Smooth muscle cell (in vitro differentiated cells): ENCODE results near the gene HES4. TPM values are rescaled to one million over a fixed set of nuclear protein-coding genes. Genes with fewer than 3 reads are reported as not detected.

Experiments
- DNase-seq: peaks from one replicate; lab custom pipeline; 2025; ENCODE audit not compliant: unreplicated experiment; lab: John Stamatoyannopoulos, UW
- H2AFZ ChIP-seq: fragments of 200-600 bp; sonication (generic); 2 replicates; pipeline ENCODE4 v1.6.0; 2016; ENCODE audit warnings: antibody characterized with exemption, low read depth, mild to moderate bottlenecking
- H3F3A ChIP-seq: fragments of 200-600 bp; sonication (generic); 2 replicates; pipeline ENCODE4 v1.6.0; 2017; ENCODE audit warnings: antibody characterized with exemption, low read depth
- H3K27ac ChIP-seq: fragments of 200-600 bp; sonication (generic); 2 replicates; pipeline ENCODE4 v1.5.1; 2016; ENCODE audit warnings: low read depth, mild to moderate bottlenecking
- H3K27me3 ChIP-seq: fragments of 200-600 bp; sonication (generic); 2 replicates; pipeline ENCODE4 v1.6.1; 2016; ENCODE audit warnings: low read depth, mild to moderate bottlenecking
- H3K36me3 ChIP-seq: fragments of 200-600 bp; sonication (generic); 2 replicates; pipeline ENCODE4 v1.5.1; 2016; ENCODE audit warnings: low read depth
- H3K4me1 ChIP-seq: fragments of 200-600 bp; sonication (generic); 2 replicates; pipeline ENCODE4 v1.5.1; 2016; ENCODE audit warnings: low read depth
- H3K4me2 ChIP-seq: fragments of 200-600 bp; sonication (generic); 2 replicates; pipeline ENCODE4 v1.6.0; 2016; ENCODE audit warnings: mild to moderate bottlenecking
- H3K4me3 ChIP-seq: fragments of 200-600 bp; sonication (generic); 2 replicates; pipeline ENCODE4 v1.5.1; 2016; ENCODE audit warnings: mild to moderate bottlenecking
- H3K79me2 ChIP-seq: fragments of 200-600 bp; sonication (generic); 2 replicates; pipeline ENCODE4 v1.6.0; 2016; ENCODE audit warnings: low read depth, mild to moderate bottlenecking
- H3K9ac ChIP-seq: fragments of 200-600 bp; sonication (generic); 2 replicates; pipeline ENCODE4 v1.6.0; 2016; ENCODE audit warnings: low read depth
- H3K9me3 ChIP-seq: fragments of 200-600 bp; sonication (generic); replicated peaks from 2 replicates; pipeline ENCODE4 v1.5.1; 2016; ENCODE audit warnings: low read depth
- H4K20me1 ChIP-seq: fragments of 200-600 bp; sonication (generic); 2 replicates; pipeline ENCODE4 v1.6.0; 2016; ENCODE audit warnings: low read depth
- WGBS: methylation state at CpG from one replicate; pipeline ENCODE4 v1.1.7; 2016; ENCODE audit warnings: low lambda C conversion rate; 5-methylcytosine and 5-hydroxymethylcytosine counted together
- polyA plus RNA-seq: library from polyadenylated mRNA; unstranded; fragments of >200 nt; fragmentation: Nextera tagmentation; extraction: Ambion mirVana; gene quantifications from 2 replicates; pipeline ENCODE4 v1.2.1, GENCODE V29; 2016
- total RNA-seq: library from RNA; depleted of rRNA; stranded (reverse); fragments of >200 nt; gene quantifications from 2 replicates; pipeline ENCODE4 v1.2.3, GENCODE V29; 2014
- TF ChIP-seq, protein P1 (sequence below): fragments of 200-600 bp; sonication (generic); IDR thresholded peaks from 2 replicates; pipeline ENCODE4 v1.5.1; 2017; ENCODE audit warnings: borderline replicate concordance, mild to moderate bottlenecking, antibody characterized with exemption; ENCODE audit not compliant: insufficient read depth, poor library complexity, severe bottlenecking

The HES4 gene
- total and polyA plus RNA-seq, 2 experiments from 2014 or later: 57.0 to 72.0 TPM

DNA sequence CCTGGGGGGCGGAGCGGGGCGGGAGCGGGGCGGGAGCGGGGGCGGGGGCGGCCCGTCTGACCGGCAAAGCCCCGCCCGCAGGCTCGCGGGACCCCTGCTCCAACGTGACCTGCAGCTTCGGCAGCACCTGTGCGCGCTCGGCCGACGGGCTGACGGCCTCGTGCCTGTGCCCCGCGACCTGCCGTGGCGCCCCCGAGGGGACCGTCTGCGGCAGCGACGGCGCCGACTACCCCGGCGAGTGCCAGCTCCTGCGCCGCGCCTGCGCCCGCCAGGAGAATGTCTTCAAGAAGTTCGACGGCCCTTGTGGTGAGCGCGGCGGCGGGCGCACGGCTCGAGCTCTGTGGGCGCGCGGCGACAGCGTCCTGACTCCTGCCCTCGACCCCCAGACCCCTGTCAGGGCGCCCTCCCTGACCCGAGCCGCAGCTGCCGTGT is 41.2 kb upstream of the HES4 start:
- H3K4me1 ChIP-seq: peaks cover 10% of the 10 kb centered on the region
- no peak overlapping the region for H3K4me3 ChIP-seq
- H4K20me1 ChIP-seq: peaks cover 65% of the 10 kb centered on the region
- no peak overlapping the region for H3K4me2 ChIP-seq
- H3K79me2 ChIP-seq: no peaks in the 10 kb centered on the region
- no peak for DNase-seq
- no peaks in the 10 kb centered on the region for H3K36me3 ChIP-seq
- H3K27ac ChIP-seq: no peak overlapping the region
- TF ChIP-seq, protein P1, sequence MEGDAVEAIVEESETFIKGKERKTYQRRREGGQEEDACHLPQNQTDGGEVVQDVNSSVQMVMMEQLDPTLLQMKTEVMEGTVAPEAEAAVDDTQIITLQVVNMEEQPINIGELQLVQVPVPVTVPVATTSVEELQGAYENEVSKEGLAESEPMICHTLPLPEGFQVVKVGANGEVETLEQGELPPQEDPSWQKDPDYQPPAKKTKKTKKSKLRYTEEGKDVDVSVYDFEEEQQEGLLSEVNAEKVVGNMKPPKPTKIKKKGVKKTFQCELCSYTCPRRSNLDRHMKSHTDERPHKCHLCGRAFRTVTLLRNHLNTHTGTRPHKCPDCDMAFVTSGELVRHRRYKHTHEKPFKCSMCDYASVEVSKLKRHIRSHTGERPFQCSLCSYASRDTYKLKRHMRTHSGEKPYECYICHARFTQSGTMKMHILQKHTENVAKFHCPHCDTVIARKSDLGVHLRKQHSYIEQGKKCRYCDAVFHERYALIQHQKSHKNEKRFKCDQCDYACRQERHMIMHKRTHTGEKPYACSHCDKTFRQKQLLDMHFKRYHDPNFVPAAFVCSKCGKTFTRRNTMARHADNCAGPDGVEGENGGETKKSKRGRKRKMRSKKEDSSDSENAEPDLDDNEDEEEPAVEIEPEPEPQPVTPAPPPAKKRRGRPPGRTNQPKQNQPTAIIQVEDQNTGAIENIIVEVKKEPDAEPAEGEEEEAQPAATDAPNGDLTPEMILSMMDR: no peak
- no peaks in the 10 kb centered on the region for H3F3A ChIP-seq
- no peak overlapping the region for H2AFZ ChIP-seq
- no peak overlapping the region for H3K9ac ChIP-seq
- H3K9me3 ChIP-seq: no peaks in the 10 kb centered on the region
- 60% methylated on average over 37 of the region's 60 CpGs for WGBS
- peaks cover 11% of the 10 kb centered on the region for H3K27me3 ChIP-seq

DNA sequence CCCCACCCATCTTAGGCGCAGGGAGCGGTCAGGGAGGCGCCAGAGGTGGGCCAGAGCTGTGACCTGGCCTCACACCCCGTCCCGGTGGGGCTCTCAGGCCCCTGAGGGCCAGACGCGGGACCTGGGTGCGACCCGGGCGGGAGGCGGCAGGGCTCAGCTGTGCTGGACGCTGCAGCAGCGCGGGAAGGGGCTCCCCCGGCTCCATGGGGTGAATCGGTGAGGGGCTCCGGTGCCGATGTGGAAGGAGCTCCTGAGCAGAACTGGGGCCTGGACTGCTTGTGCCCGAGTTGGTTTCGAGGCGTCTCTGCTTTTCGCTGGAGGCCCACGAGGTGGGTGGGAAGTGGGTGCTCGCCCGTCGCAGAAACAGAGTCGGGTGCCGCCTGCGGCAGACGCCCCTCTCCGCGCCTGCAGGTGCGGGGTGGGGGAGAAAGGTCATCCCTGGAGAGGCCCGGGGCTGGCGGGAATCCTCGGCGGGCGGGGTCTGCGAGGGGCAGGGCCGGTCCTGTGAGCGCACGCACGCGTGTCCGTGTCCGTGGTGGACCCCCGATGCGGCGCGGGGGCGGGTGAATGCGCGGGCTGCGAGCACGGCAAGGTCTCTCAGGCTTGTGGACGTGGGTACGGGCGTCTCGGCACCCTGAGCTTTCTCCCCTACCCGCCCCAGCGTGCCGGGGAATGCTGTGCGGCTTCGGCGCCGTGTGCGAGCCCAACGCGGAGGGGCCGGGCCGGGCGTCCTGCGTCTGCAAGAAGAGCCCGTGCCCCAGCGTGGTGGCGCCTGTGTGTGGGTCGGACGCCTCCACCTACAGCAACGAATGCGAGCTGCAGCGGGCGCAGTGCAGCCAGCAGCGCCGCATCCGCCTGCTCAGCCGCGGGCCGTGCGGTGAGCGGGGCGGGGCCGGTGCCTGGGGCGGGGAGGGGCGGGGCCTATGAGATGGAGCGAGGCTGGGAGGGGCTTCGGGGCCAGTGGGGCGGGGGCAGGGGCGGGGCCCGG is 40.4 kb upstream of the HES4 start:
- H3K4me3 ChIP-seq: peak overlapping the region; percentile 48
- no peaks in the 10 kb centered on the region for H3K9me3 ChIP-seq
- no peak overlapping the region for H3K27ac ChIP-seq
- H3F3A ChIP-seq: no peaks in the 10 kb centered on the region
- no peaks in the 10 kb centered on the region for H3K36me3 ChIP-seq
- peak; percentile 60 for DNase-seq
- TF ChIP-seq, protein P1: no peak
- H3K4me1 ChIP-seq: peaks cover 10% of the 10 kb centered on the region
- H3K9ac ChIP-seq: no peak overlapping the region
- peak overlapping the region; percentile 93 for H3K4me2 ChIP-seq
- H2AFZ ChIP-seq: no peak overlapping the region
- H3K27me3 ChIP-seq: peaks cover 11% of the 10 kb centered on the region
- peaks cover 74% of the 10 kb centered on the region for H4K20me1 ChIP-seq
- 17% methylated on average over 50 of the region's 99 CpGs for WGBS
- no peaks in the 10 kb centered on the region for H3K79me2 ChIP-seq

GRCh38 chr1:1039145-1039910 is 39.4 kb upstream of the HES4 start:
- Histone ChIP-seq H3K9ac (no peak overlapping the region), H3F3A (no peaks in the 10 kb centered on the region), H3K27ac (no peak overlapping the region), H3K79me2 (no peaks in the 10 kb centered on the region), H3K4me3 (no peak overlapping the region), H3K9me3 (no peaks in the 10 kb centered on the region), H3K36me3 (no peaks in the 10 kb centered on the region), H3K4me1 (peaks cover 10% of the 10 kb centered on the region), H3K27me3 (peaks cover 14% of the 10 kb centered on the region), H3K4me2 (peak overlapping the region; percentile 93), H2AFZ (no peak overlapping the region), H4K20me1 (peaks cover 81% of the 10 kb centered on the region)
- DNase-seq: no peak
- WGBS: 67% methylated on average over 12 of the region's 17 CpGs
- TF ChIP-seq, protein P1: no peak
